ENCODE results near the gene WBP1.
"Not testable (repeated sequence)": the region's sequence is repeated elsewhere in the genome, so short reads cannot be mapped to it uniquely, and the experiment has no call there.

Gene WBP1
- 11.5 to 19.2 (median 16.8) reads per million in 4 experiments for total RNA-seq

DNA sequence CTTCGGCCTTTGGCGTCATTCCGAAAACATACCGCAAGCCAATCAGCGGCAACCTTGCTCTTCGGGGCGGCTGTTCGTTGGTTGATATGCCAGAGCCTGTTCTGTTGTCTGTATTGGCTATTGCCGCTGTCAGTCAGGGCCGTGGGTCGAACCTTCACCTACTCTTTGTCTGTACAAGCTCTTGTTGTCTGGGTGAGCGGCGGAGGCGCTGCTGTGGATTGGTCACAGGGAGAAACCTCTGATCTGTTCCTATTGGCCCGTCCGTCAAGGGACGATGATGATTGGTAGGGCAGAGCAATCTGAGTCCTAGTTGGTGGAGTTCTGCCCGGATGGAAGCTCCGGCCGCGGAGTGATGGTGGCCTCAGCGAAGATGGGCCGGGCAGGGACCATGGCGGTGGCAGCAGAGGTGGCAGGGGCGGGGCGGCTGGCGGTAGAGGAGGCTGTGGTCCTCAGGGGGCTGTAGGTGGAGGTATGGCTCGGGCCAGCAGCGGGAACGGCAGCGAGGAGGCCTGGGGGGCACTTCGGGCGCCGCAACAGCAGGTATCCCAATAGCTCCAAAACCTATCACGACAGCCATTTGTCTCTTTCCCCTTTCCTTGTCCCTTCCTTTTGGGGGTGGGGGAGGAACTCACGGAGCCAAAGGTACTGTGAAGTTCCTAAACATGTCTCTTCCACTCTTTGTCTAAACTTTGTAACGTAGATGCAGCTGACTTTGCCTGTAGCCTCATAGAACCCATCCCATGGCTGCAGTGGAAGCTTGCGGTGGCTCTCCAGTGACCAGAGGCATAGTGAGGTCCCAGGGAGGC is at the start of gene WBP1:
Gene WBP1, plus strand, starts transcription at position 307 of the 806 bp plus-strand sequence. Its CDS starts 165 bp downstream, at position 472.
- DNase-seq = peak; percentile 99

GRCh38 chr2:74413001-74413698 is 45.1 kb upstream of the WBP1 start:
- DNase-seq = no peak

- no peak for DNase-seq
These were observed 43.8 kb upstream of the WBP1 start for GRCh38 chr2:74414441-74414840.

DNA sequence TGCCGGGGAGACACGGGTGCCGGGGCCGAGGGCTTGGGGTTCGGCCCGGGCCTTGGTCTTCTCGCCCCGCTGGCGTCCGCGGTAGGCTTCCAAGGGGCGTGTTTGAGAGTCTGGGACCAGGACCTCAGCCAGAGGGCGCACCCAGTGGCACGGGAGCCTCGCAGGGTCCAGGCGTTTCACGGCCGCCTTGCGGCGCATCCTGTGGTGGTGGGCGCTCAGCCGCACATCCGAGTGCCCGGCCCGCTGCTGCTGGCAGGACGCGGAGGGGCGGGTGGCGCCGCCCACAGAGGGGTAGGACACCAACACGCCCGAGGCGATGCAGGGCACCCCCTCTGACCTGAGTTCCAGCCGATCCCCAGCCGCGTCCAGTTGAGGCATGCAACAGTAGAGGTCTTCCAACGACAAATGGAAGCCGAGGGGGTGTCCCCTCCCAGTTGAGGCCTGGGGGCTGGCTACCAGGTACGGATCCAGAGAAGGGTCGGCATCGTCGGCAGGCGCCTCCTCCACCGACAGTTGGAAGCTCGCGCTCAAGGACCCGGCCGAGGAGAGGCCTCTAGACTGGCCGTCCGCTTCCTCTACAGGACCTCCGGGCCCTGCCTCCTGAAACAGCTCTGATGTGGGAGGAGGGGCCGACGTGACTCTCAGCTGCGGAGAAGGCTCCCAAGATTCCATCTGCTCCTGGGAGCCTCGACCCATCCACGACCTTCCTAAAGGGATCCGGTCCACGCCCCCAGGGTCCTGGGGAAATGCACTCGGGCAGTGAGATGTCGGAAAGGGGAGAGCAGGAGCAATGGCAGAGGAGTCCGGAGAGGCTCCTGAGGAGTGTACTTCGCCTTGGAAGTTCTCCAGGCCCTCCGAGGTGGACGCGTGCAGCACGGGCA is 43.1 kb upstream of the WBP1 start:
- DNase-seq = peak; percentile 14

DNA sequence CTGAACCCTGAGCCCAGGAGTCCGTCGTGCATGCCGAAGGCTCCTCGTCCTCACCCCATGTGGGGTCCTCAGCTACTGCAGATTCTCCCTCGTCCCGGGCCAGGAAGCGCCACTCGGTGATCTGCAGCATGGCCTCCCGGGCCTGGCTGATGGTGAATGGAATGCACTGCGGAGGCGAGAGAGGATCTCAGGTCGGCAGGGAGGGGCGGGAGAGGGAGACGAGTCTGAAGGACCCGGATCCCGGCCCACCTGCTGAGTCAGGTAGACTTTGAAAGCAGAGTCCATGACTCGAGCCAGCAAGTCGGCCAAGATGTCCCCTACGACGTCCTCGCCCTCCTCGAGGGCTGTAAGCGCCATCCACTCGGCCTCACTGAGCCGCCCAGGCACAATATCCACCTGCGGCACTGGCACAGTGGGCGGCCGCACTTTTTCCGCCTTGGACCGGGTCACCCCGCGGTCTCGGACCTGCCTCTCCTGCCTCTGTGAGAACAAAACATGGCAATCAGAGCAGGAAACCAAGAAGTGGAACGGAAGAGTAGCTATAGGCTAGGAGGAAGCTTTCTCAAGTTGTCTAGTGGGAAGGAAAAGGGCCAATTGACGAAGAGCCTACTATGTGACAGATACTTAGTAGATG is 42.4 kb upstream of the WBP1 start:
- no peak for DNase-seq

DNA sequence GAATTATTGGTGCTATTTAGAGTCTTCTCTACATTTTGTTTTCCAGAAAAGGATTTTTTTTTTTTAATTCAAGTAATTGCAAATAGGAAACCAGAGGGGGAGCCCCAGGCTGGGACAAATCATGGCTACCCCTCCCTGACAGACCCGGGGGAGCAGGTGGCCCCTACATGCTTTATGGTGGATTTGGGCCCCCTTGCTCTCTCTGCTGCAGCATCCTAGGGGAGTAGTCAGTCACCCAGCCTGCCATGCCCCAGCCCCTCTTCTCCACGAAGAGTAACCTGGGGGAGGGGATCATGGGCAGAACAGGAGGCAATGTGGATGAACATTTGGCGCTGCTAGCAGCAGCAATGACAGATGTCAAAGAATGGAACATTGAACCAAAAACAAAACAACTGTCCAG is 41.5 kb upstream of the WBP1 start:
- no peak for DNase-seq

DNA sequence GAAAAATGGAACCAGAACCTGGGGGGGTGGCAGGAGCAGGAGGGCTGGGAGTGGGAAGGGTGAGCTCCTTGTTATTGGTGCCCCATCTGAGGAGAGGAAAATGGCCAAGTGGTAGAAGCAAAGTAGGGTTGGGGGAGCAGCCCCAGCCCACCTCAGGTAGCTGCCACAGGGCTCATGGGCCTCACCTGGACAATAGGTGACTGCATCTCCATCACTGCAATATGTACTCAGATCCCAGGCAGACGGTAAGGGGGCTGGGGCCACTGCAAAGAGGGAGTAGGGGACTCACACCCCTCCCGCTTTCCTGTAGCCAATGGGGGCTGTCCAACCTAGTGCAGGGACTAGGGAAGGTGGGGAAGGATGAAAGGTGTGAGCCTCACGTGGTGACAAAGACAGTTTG is 41.0 kb upstream of the WBP1 start:
- DNase-seq = no peak

GRCh38 chr2:74417763-74418162 is 40.5 kb upstream of the WBP1 start:
- DNase-seq = no peak

DNA sequence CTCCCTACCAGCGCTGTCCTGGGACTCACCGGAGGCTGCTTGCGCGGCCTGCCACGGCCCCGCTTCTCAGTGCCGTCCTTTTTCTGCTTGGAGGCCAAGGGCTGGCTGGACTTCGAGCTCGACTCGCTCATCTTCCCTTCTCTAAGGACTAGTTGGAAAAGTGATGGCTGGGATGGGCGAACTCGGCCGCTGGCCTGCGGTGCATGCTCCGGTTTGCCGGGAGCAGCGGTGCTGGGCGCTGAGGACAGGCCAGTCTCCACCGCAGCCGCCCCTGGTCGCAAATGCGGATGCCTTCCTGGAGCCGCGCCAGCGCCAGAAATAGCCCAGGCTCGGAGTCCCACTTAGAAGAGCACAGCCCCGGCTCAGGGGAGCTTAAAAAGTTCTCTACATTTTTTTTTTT is 39.9 kb upstream of the WBP1 start:
- no peak for DNase-seq

DNA sequence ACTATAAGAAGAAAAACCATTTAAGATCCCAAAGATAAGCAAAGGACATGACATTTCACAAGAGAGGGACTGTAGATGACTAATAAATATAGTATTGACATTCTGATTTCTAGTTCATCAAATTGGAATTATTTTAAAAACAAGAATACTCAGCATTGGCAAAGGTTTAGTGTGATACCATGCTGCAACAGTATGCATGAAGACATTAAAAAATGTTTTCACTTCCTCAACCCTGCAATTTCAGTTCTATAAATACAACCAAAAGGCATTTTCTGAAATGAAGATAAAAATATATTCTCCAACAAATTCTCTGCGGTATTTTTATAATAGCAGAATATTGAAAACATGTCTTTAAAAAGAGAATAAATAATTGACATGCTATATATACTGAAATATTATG is 38.9 kb upstream of the WBP1 start:
- DNase-seq = no peak

GRCh38 chr2:74420006-74420405 is 38.2 kb upstream of the WBP1 start:
- no peak for DNase-seq

DNA sequence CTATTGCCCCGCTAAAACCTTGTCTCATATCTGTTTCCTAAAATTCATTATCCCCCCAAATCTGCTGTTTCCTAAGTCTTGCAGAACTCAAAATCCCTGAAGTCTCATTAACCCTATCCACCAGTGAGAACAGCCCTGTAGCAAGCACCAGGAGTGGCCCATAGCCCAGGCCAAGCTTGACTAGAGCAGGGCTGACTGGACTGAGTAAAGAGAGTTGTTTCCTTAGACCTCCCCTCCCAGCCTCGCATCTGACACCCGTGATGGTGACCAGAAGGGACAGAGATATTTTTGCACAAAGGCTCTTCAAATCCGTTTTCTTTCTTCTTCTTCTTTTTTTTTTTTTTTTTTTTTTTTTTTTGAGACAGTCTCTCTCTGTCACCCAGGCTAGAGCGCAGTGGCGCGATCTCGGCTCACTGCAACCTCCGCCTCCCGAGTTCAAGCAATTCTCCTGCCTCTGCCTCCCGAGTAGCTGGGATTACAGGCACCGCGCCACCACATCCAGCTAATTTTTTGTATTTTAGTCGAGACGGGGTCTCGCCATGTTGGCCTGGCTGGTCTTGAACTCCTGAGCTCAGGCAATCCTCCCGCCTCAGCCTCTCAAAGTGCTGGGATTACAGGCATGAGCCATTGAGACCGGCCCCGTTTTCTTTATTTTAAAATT is 37.7 kb upstream of the WBP1 start:
- DNase-seq = not testable (repeated sequence)

GRCh38 chr2:74421221-74421870 is 36.9 kb upstream of the WBP1 start, which contains the start of the genes C2orf81 and WDR54:
TSS of gene C2orf81 (minus strand) at chr2:74421619. CDS start at chr2:74421560, 59 bp downstream.
TSS of gene WDR54 (plus strand) at chr2:74421730. CDS start at chr2:74422154, 424 bp downstream.
- DNase-seq = peak; percentile 76

DNA sequence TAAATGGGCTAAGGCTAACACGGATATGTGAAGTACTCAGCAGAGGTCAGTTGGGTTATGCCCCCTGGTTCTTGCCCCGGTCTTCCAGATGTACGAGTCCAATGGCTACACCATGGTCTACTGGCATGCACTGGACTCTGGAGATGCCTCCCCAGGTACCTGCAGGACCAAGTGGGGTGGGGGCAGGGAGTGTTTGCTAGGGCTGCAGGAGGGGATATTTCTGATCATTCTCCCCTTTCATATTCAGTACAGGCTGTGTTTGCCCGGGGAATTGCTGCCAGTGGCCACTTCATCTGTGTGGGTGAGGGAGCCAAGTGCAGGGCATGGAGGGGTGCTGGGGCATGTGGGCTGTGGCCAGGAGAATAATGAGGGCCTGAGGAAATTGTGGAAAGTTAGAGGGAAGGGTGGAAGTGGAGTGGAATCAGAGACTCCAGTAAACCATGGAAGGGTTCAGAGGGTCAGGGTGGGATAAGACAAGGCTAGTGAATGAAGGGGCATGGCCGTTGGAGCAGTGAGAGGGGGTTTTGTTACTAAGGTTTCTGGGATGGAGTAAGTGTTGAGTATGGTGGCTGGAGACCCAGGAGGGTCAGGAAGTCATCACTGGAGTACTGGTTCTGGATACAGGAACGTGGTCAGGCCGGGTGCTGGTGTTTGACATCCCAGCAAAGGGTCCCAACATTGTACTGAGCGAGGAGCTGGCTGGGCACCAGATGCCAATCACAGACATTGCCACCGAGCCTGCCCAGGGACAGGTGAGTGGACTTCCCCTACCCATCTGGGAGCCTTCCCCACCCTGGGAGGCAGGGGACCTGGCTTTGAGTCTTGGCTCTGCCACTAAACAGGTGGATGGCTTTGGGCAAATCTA is 34.8 kb upstream of the WBP1 start:
- DNase-seq = no peak

- no peak for DNase-seq
These were observed 33.9 kb upstream of the WBP1 start for GRCh38 chr2:74424139-74424992.

- DNase-seq = no peak
These were observed 33.2 kb upstream of the WBP1 start for GRCh38 chr2:74424995-74425406.

DNA sequence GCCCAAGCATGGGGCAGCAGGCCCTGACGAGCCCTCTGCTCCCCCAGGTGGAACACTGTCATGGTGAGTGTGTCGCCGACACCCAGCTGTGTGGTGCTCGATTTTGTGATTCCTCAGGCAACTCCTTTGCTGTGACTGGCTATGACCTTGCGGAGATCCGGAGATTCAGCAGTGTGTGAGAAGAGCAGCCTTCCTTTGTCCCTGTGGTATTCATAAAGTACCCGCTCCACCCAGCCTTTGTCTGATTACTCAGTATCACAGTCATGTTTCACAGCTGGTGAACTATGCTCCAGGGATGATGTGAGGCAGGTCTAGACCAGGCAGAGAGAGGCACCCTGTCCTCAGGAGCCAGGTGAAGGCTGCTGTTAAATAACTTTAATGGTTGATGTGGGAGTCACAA is 32.7 kb upstream of the WBP1 start:
- no peak for DNase-seq

DNA sequence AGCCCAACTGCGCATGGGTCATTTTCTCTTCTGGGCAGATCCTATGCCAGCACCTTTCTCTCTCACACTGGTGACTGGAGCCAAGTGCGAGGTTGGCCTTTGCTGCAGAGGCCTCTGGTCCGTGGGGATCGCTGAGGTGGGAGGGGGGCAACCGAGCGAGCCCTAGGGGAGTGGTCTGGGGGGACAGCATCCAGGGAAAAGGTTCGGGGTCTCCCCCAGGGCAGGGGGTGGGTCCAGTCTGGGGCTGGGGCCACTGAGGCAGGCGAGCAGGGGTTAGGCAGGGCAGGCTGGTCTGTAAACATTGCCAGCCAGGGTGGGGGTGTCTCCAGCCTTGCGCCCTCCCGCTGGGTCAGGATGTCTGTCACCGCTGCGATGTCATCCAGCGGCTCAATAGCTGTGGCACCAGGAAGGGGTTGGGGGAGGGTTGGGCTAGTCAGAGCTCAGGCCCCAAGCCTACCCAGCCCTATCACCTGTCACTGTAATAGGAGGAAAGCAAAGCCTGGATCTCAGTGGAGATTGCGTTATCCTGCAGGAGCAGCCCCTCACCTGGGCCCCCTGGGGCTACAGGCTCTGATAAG is 32.0 kb upstream of the WBP1 start:
- no peak for DNase-seq

GRCh38 chr2:74427551-74427950 is 30.7 kb upstream of the WBP1 start:
- DNase-seq = no peak
